ENCODE data around the gene GRM4.

Gene GRM4

GRCh38 chr6:34079899-34080298, 66.0 kb downstream of the GRM4 start:
- Histone ChIP-seq H3F3A (ENCODE audit: insufficient read depth, low read length) (no peaks in the 10 kb centered on the region), H3K36me3 (replicated peaks; ENCODE audit: insufficient read depth, low read length) (no peaks in the 10 kb centered on the region), H3K9me3 (replicated peaks; ENCODE audit: insufficient read depth, low read length) (no peaks in the 10 kb centered on the region), H3K4me1 (ENCODE audit: low read length) (no peaks in the 10 kb centered on the region), H3K79me2 (ENCODE audit: low read length) (no peaks in the 10 kb centered on the region), H3K9ac (ENCODE audit: low read length) (no peak overlapping the region), H4K20me1 (ENCODE audit: insufficient read depth, low read length) (no peaks in the 10 kb centered on the region), H2AFZ (ENCODE audit: low read length) (no peak overlapping the region), H3K4me3 (ENCODE audit: low read length) (no peak overlapping the region), H3K27ac (ENCODE audit: low read length) (no peak overlapping the region), H3K4me2 (ENCODE audit: low read depth, low read length) (no peak overlapping the region), H3K27me3 (replicated peaks; ENCODE audit: insufficient read depth, low read length) (peaks cover 83% of the 10 kb centered on the region), H3K9me2 (replicated peaks; ENCODE audit: insufficient read depth, low read length) (no peaks in the 10 kb centered on the region)
- no peak for TF ChIP-seq EZH2 (optimal IDR thresholded peaks at IDR 0.05; ENCODE audit: low read depth, low read length)
- TF ChIP-seq, protein P1, sequence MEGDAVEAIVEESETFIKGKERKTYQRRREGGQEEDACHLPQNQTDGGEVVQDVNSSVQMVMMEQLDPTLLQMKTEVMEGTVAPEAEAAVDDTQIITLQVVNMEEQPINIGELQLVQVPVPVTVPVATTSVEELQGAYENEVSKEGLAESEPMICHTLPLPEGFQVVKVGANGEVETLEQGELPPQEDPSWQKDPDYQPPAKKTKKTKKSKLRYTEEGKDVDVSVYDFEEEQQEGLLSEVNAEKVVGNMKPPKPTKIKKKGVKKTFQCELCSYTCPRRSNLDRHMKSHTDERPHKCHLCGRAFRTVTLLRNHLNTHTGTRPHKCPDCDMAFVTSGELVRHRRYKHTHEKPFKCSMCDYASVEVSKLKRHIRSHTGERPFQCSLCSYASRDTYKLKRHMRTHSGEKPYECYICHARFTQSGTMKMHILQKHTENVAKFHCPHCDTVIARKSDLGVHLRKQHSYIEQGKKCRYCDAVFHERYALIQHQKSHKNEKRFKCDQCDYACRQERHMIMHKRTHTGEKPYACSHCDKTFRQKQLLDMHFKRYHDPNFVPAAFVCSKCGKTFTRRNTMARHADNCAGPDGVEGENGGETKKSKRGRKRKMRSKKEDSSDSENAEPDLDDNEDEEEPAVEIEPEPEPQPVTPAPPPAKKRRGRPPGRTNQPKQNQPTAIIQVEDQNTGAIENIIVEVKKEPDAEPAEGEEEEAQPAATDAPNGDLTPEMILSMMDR (IDR thresholded peaks at IDR 0.05; ENCODE audit: low read length) = no peak
- TF ChIP-seq EZH2phosphoT487 (IDR thresholded peaks at IDR 0.05; ENCODE audit: low read length) = no peak
- DNase-seq = no peak

- no peak overlapping the region for H3K27ac ChIP-seq (ENCODE audit: low read length)
- no peak overlapping the region for H3K9ac ChIP-seq (ENCODE audit: low read length)
- no peak for TF ChIP-seq EZH2phosphoT487 (IDR thresholded peaks at IDR 0.05; ENCODE audit: low read length)
- TF ChIP-seq, protein P1 (IDR thresholded peaks at IDR 0.05; ENCODE audit: low read length) = no peak
- no peak for TF ChIP-seq EZH2 (optimal IDR thresholded peaks at IDR 0.05; ENCODE audit: low read depth, low read length)
- no peak overlapping the region for H2AFZ ChIP-seq (ENCODE audit: low read length)
- H3K79me2 ChIP-seq (ENCODE audit: low read length) = no peaks in the 10 kb centered on the region
- no peak overlapping the region for H3K4me2 ChIP-seq (ENCODE audit: low read depth, low read length)
- no peaks in the 10 kb centered on the region for H3F3A ChIP-seq (ENCODE audit: insufficient read depth, low read length)
- H3K9me2 ChIP-seq (replicated peaks; ENCODE audit: insufficient read depth, low read length) = no peaks in the 10 kb centered on the region
- H4K20me1 ChIP-seq (ENCODE audit: insufficient read depth, low read length) = no peaks in the 10 kb centered on the region
- H3K4me3 ChIP-seq (ENCODE audit: low read length) = no peak overlapping the region
- H3K27me3 ChIP-seq (replicated peaks; ENCODE audit: insufficient read depth, low read length) = peaks cover 65% of the 10 kb centered on the region
- H3K4me1 ChIP-seq (ENCODE audit: low read length) = no peaks in the 10 kb centered on the region
- no peaks in the 10 kb centered on the region for H3K9me3 ChIP-seq (replicated peaks; ENCODE audit: insufficient read depth, low read length)
- no peak for DNase-seq
- no peaks in the 10 kb centered on the region for H3K36me3 ChIP-seq (replicated peaks; ENCODE audit: insufficient read depth, low read length)
Observed at GRCh38 chr6:34075906-34076305, 70.0 kb downstream of the GRM4 start.

- H3K79me2 ChIP-seq (ENCODE audit: low read length) = no peaks in the 10 kb centered on the region
Observed at GRCh38 chr6:34074064-34074742, 71.7 kb downstream of the GRM4 start.

More at GRCh38 chr6:34074064-34074742, 71.7 kb downstream of the GRM4 start:
- no peak overlapping the region for H3K27ac ChIP-seq (ENCODE audit: low read length)
- no peaks in the 10 kb centered on the region for H3F3A ChIP-seq (ENCODE audit: insufficient read depth, low read length)
- TF ChIP-seq, protein P1 (IDR thresholded peaks at IDR 0.05; ENCODE audit: low read length) = no peak
- TF ChIP-seq EZH2phosphoT487 (IDR thresholded peaks at IDR 0.05; ENCODE audit: low read length) (no peak), EZH2 (optimal IDR thresholded peaks at IDR 0.05; ENCODE audit: low read depth, low read length) (no peak)
- H3K36me3 ChIP-seq (replicated peaks; ENCODE audit: insufficient read depth, low read length) = no peaks in the 10 kb centered on the region
- no peak overlapping the region for H2AFZ ChIP-seq (ENCODE audit: low read length)
- H3K9ac ChIP-seq (ENCODE audit: low read length) = no peak overlapping the region
- no peaks in the 10 kb centered on the region for H4K20me1 ChIP-seq (ENCODE audit: insufficient read depth, low read length)
- no peaks in the 10 kb centered on the region for H3K9me2 ChIP-seq (replicated peaks; ENCODE audit: insufficient read depth, low read length)
- no peak overlapping the region for H3K4me2 ChIP-seq (ENCODE audit: low read depth, low read length)
- H3K27me3 ChIP-seq (replicated peaks; ENCODE audit: insufficient read depth, low read length) = peaks cover 54% of the 10 kb centered on the region
- no peak overlapping the region for H3K4me3 ChIP-seq (ENCODE audit: low read length)
- DNase-seq = no peak
- H3K9me3 ChIP-seq (replicated peaks; ENCODE audit: insufficient read depth, low read length) = no peaks in the 10 kb centered on the region
- no peaks in the 10 kb centered on the region for H3K4me1 ChIP-seq (ENCODE audit: low read length)
